ENCODE measurements around the gene FBN3. TPM values are rescaled to one million over a fixed set of nuclear protein-coding genes. Genes with fewer than 3 reads are reported as not detected.

FBN3 gene
- total RNA-seq, 1 donor from 2014 or later = 0.04 TPM

DNA sequence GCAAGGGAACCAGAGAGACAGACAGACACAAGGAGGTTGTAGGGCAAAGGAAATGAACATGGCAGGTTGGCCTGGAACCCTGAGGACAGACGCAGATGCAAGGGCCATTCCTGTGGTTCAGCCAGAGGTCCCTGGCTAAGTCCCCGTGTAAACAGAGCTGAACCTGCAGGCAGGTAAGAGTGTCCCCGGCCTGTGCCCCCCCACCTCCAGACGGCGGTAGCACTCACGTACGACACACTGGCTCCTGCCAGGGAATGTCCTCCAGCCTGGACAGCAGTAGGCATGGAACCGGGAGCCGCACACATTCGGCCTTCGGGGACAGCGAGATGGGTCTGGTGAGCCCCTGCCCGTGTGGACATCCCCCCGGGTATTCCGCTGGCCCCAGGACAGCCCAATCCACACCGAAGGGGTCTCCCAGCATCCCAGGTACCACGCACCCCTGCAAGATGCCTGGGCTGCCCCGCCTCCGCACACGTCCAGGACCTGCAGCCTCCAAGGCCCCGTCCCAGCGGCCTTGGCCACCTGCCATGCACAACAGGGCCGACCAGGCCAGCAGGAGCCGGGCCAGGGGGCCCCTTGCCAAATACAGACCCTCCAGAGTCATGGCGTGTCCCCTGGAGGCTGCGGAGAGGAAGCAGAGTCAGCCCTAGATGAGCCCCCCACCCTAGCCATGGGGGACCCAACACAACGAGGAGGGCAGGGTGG is 2.4 kb downstream of the FBN3 start:
- DNase-seq (ENCODE audit: low read depth) = no peak
- no peaks in the 10 kb centered on the region for H3K36me3 ChIP-seq (ENCODE audit: control insufficient read depth, insufficient read depth, low read length)
- H3K4me3 ChIP-seq (ENCODE audit: low read depth, low read length) = no peak overlapping the region
- no peak for TF ChIP-seq CTCF (IDR thresholded peaks at IDR 0.05; ENCODE audit: insufficient read depth, low read length, poor library complexity, severe bottlenecking)
- peaks cover 53% of the 10 kb centered on the region for H3K27me3 ChIP-seq (ENCODE audit: control insufficient read depth, insufficient read depth, low read length)

- Histone ChIP-seq H3K36me3 (ENCODE audit: control insufficient read depth, insufficient read depth, low read length) (no peaks in the 10 kb centered on the region), H3K4me3 (ENCODE audit: low read depth, low read length) (no peak overlapping the region), H3K27me3 (ENCODE audit: control insufficient read depth, insufficient read depth, low read length) (peaks cover 33% of the 10 kb centered on the region)
- no peak for TF ChIP-seq CTCF (IDR thresholded peaks at IDR 0.05; ENCODE audit: insufficient read depth, low read length, poor library complexity, severe bottlenecking)
- DNase-seq (ENCODE audit: low read depth) = no peak
These were observed 5.0 kb downstream of the FBN3 start for GRCh38 chr19:8144273-8144995.

- H3K4me3 ChIP-seq (ENCODE audit: low read depth, low read length) = no peak overlapping the region
- no peak for TF ChIP-seq CTCF (IDR thresholded peaks at IDR 0.05; ENCODE audit: insufficient read depth, low read length, poor library complexity, severe bottlenecking)
- H3K36me3 ChIP-seq (ENCODE audit: control insufficient read depth, insufficient read depth, low read length) = no peaks in the 10 kb centered on the region
- no peak for DNase-seq (ENCODE audit: low read depth)
- peaks cover 21% of the 10 kb centered on the region for H3K27me3 ChIP-seq (ENCODE audit: control insufficient read depth, insufficient read depth, low read length)
These were observed 6.4 kb downstream of the FBN3 start for GRCh38 chr19:8143041-8143440.

DNA sequence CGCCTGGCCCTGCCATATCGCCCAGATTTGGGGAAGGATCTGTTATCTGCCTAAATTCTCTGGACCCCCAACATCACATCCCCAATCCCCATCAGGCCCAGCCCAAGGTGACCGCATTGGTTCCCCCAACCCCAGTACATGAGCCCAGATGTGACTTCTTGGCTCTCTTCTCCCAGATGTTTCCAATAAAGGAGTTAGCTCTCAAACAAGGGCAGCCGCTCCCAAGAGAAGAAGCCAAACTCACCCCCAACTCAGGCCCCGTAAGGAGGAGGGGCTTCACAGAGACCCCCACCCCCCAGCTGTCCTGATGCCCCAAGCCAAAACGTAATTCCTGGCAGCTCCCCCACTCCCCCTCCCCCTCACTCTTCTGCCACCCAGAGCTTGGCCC is 6.9 kb downstream of the FBN3 start:
- DNase-seq (ENCODE audit: low read depth) = no peak
- Histone ChIP-seq H3K27me3 (ENCODE audit: control insufficient read depth, insufficient read depth, low read length) (peaks cover 16% of the 10 kb centered on the region), H3K4me3 (ENCODE audit: low read depth, low read length) (no peak overlapping the region), H3K36me3 (ENCODE audit: control insufficient read depth, insufficient read depth, low read length) (no peaks in the 10 kb centered on the region)
- no peak for TF ChIP-seq CTCF (IDR thresholded peaks at IDR 0.05; ENCODE audit: insufficient read depth, low read length, poor library complexity, severe bottlenecking)

DNA sequence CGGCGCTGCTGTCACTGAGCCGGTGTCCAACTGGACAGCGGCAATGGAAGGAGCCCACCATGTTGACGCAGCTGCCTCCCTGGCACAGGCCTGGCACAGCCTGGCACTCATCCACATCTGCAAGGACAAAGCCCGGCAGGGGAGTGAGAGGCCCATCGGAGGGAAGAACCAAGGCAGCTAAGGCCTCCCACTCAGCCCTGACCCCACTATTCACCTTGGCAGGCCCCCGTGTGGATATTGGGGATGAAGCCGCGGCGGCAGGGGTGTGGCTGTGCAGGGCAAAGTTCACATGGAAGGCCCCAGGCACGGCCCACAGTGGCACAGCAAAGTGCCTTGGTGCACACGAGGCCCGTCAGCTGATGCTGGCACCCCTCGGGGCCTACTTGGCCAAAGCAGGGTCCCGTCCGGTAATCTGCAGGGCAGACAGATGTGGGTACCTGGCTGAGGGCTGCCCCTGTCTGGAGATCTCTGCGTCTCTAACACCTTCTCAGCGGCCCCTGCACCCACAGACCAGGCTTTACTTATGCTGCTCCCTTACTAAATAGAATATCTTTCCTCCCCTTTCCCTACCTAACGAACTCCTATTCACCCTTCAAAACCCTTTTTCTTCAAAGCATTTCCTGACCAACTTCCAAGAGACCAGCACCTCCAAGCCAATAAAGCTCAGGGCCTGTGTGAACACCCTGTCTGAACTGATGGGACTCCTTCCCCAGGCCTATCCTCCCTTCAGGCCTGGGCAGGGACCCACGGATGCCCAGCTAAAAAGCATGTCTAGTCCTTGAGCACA is 7.5 kb downstream of the FBN3 start:
- DNase-seq (ENCODE audit: low read depth) = no peak
- TF ChIP-seq CTCF (IDR thresholded peaks at IDR 0.05; ENCODE audit: insufficient read depth, low read length, poor library complexity, severe bottlenecking) = no peak
- Histone ChIP-seq H3K36me3 (ENCODE audit: control insufficient read depth, insufficient read depth, low read length) (no peaks in the 10 kb centered on the region), H3K27me3 (ENCODE audit: control insufficient read depth, insufficient read depth, low read length) (peaks cover 10% of the 10 kb centered on the region), H3K4me3 (ENCODE audit: low read depth, low read length) (no peak overlapping the region)

All from kidney epithelial cell (primary cell).